HepG2 (cell line): Measurements from ENCODE around the gene SP9. TPM values are rescaled to one million over a fixed set of nuclear protein-coding genes. Genes with fewer than 3 reads are reported as not detected.

Source experiments
- ATAC-seq: fragments of 200-7000 bp; cut with Tn5 transposase; 3 replicates; pipeline ENCODE4 v1.9.1; 2020; ENCODE audit warnings: mild to moderate bottlenecking, moderate library complexity
- BruUV-seq: library from RNA; stranded (reverse); fragments of 400-500 nt; replicated peaks from 2 replicates; lab custom pipeline; 2021; lab: Mats Ljungman, UMichigan
- CTCF ChIA-PET: fragments of 300-600 bp; formaldehyde crosslinking; extraction: SDS; loops from one replicate; lab custom pipeline; 2021; ENCODE audit warnings: low total read pairs, inconsistent platforms, low intra/inter-chr PET ratio; lab: Yijun Ruan, JAX
- POLR2A ChIA-PET: fragments of 350-600 bp; sonication (Branson Sonifier 250); formaldehyde crosslinking; loops from one replicate; lab custom pipeline; 2020; ENCODE audit warnings: antibody characterized with exemption, inconsistent platforms; lab: Yijun Ruan, JAX
- DNase-seq: peaks from one replicate; pipeline ENCODE4 v3.0.0-alpha.2; 2015; ENCODE audit warnings: low spot score
- FAIRE-seq: peaks from 3 replicates; lab custom pipeline; 2011; peaks lifted over from hg19 to GRCh38; lab: Jason Lieb, UNC
- H2AFZ ChIP-seq: one replicate; pipeline ENCODE4 v1.6.1; 2011; ENCODE audit warnings: low read length, inconsistent platforms
- H3K27ac ChIP-seq: fragments of 300-600 bp; 3 replicates; pipeline ENCODE4 v1.8.0; 2011; ENCODE audit warnings: mixed run types, mild to moderate bottlenecking, mixed read lengths, low read length, inconsistent platforms; ENCODE audit not compliant: insufficient read depth; ENCODE audit errors: extremely low read length
- H3K27me3 ChIP-seq, 2 experiments: fragments of 200-600 bp in 1 of 2; 2 replicates in 1 of 2; 3 replicates in 1 of 2; pipeline versions ENCODE4 v1.6.0 to v1.8.0; 2011; ENCODE audit warnings: low read length in 2 of 2, mild to moderate bottlenecking in 2 of 2, moderate library complexity in 2 of 2, inconsistent platforms in 1 of 2; ENCODE audit not compliant: insufficient read depth in 2 of 2, control insufficient read depth in 1 of 2
- H3K36me3 ChIP-seq, 2 experiments: fragments of 200-600 bp in 1 of 2; replicated peaks in 1 of 2; 2 replicates in 1 of 2; 3 replicates in 1 of 2; pipeline versions ENCODE4 v1.5.1 to v1.8.0; 2011; ENCODE audit warnings: low read length in 2 of 2, inconsistent platforms in 1 of 2; ENCODE audit not compliant: insufficient read depth in 2 of 2, control insufficient read depth in 1 of 2
- H3K4me1 ChIP-seq: 2 replicates; pipeline ENCODE4 v1.5.1; 2012; ENCODE audit warnings: low read length, inconsistent platforms; ENCODE audit not compliant: insufficient read depth
- H3K4me2 ChIP-seq: 2 replicates; pipeline ENCODE4 v1.6.0; 2011; ENCODE audit warnings: low read depth, low read length, inconsistent platforms
- H3K4me3 ChIP-seq, 3 experiments: fragments of 200-600 bp in 1 of 3; sonication (generic), shearing (Covaris generic) in 1 of 3; replicated peaks in 1 of 3; 2 replicates each; pipeline ENCODE4 v1.5.1; 2011 to 2016; ENCODE audit warnings: low read length in 3 of 3, inconsistent platforms in 2 of 3, low read depth in 2 of 3, mild to moderate bottlenecking in 2 of 3, control low read depth in 1 of 3, mixed read lengths in 1 of 3; ENCODE audit not compliant: insufficient read depth in 1 of 3
- H3K79me2 ChIP-seq: one replicate; pipeline ENCODE4 v1.6.1; 2011; ENCODE audit warnings: low read length, inconsistent platforms; ENCODE audit not compliant: insufficient read depth
- H3K9ac ChIP-seq: 2 replicates; pipeline ENCODE4 v1.6.0; 2011; ENCODE audit warnings: mild to moderate bottlenecking, low read depth, low read length, inconsistent platforms; ENCODE audit not compliant: insufficient read depth
- H3K9me3 ChIP-seq: 2 replicates; pipeline ENCODE4 v1.5.1; 2012; ENCODE audit warnings: mild to moderate bottlenecking, low read length
- H4K20me1 ChIP-seq: 2 replicates; pipeline ENCODE4 v1.6.0; 2011; ENCODE audit warnings: inconsistent platforms, mild to moderate bottlenecking, low read length, moderate library complexity; ENCODE audit not compliant: insufficient read depth
- ARNT2 ChIP-seq: sonication (generic); formaldehyde crosslinking; IDR thresholded peaks from 2 replicates; pipeline ENCODE4 v1.8.0; 2022; ENCODE audit warnings: mild to moderate bottlenecking, low read depth, missing genetic modification reagents, moderate library complexity
- GPN1 ChIP-seq: sonication (generic); formaldehyde crosslinking; IDR thresholded peaks from 2 replicates; pipeline ENCODE4 v1.5.1; 2020; ENCODE audit warnings: missing genetic modification reagents, borderline replicate concordance
- HNRNPK ChIP-seq: fragments of 200-400 bp; formaldehyde crosslinking; IDR thresholded peaks from 2 replicates; pipeline ENCODE4 v1.6.1; 2018; ENCODE audit warnings: low read length, low read depth, moderate library complexity, mild to moderate bottlenecking; ENCODE audit not compliant: poor library complexity, severe bottlenecking
- KDM6A ChIP-seq: IDR thresholded peaks from 2 replicates; pipeline ENCODE4 v1.6.1; 2016; ENCODE audit warnings: low read depth
- NBN ChIP-seq: fragments of 450-650 bp; conservative IDR thresholded peaks from 2 replicates; pipeline ENCODE4 v1.6.1; 2017
- PRPF4 ChIP-seq: fragments of 200-400 bp; formaldehyde crosslinking; IDR thresholded peaks from 2 replicates; pipeline ENCODE4 v1.6.1; 2016; ENCODE audit warnings: low read length, low read depth; ENCODE audit not compliant: poor library complexity, severe bottlenecking
- SNAPC2 ChIP-seq: sonication (generic); formaldehyde crosslinking; IDR thresholded peaks from 2 replicates; pipeline ENCODE4 v1.8.1; 2022; ENCODE audit warnings: mild to moderate bottlenecking, missing genetic modification reagents
- TP53 ChIP-seq: sonication (generic); formaldehyde crosslinking; conservative IDR thresholded peaks from 2 replicates; pipeline ENCODE4 v1.4.0; 2020; ENCODE audit warnings: missing genetic modification reagents
- ZBTB42 ChIP-seq: sonication (generic); formaldehyde crosslinking; IDR thresholded peaks from 2 replicates; pipeline ENCODE4 v1.5.0; 2020; ENCODE audit warnings: mild to moderate bottlenecking, missing genetic modification reagents
- ZNF432 ChIP-seq: sonication (generic); formaldehyde crosslinking; IDR thresholded peaks from 2 replicates; pipeline ENCODE4 v1.5.0; 2020; ENCODE audit warnings: missing genetic modification reagents, mild to moderate bottlenecking, borderline replicate concordance
- ZNF549 ChIP-seq: sonication (generic); formaldehyde crosslinking; IDR thresholded peaks from 2 replicates; pipeline ENCODE4 v1.5.0; 2020; ENCODE audit warnings: missing genetic modification reagents
- ZNF766 ChIP-seq: sonication (generic); formaldehyde crosslinking; IDR thresholded peaks from 2 replicates; pipeline ENCODE4 v1.5.0; 2020; ENCODE audit warnings: missing genetic modification reagents, borderline replicate concordance
- WGBS: methylation state at CpG from one replicate; pipeline ENCODE4 v1.1.6; 2017; ENCODE audit warnings: low lambda C conversion rate; 5-methylcytosine and 5-hydroxymethylcytosine counted together
- in situ Hi-C: cut with HindIII; loops from 2 replicates; pipeline ENCODE4 v1.10.0; 2017; ENCODE audit warnings: low pct_unique_long_range_greater_than_20kb; ENCODE audit not compliant: extremely low pct_ligation_motif_present
- intact Hi-C: fragments of 100-400 bp; cut with micrococcal nuclease; formaldehyde crosslinking; loops from one replicate; pipeline ENCODE4 v1.10.0; 2022; ENCODE audit not compliant: unreplicated experiment
- polyA plus RNA-seq, 8 experiments: library from polyadenylated mRNA; depleted of rRNA in 3 of 8; stranded (reverse) in 7 of 8; unstranded in 1 of 8; fragments of >200 nt; fragmentation: Illumina TruSeq in 4 of 8; extraction: Trizol in 4 of 8; gene quantifications; 2 replicates each; pipeline versions ENCODE4 v1.2.1 to v1.2.3, GENCODE V29; 2011 to 2016; ENCODE audit warnings: low read depth in 4 of 8, missing spikeins in 1 of 8, mixed read lengths in 1 of 8; ENCODE audit not compliant: insufficient read depth in 1 of 8
- total RNA-seq, 5 experiments: library from RNA; depleted of rRNA; stranded (reverse); fragments of >200 nt; fragmentation: Illumina TruSeq; extraction: Trizol; gene quantifications; 2 replicates each; pipeline ENCODE4 v1.2.3, GENCODE V29; 2016; ENCODE audit warnings: low read depth in 1 of 5
- TF ChIP-seq, protein P1 (sequence below): sonication (generic); formaldehyde crosslinking; IDR thresholded peaks from 2 replicates; pipeline ENCODE4 v1.9.0; 2022; ENCODE audit warnings: missing genetic modification reagents, mild to moderate bottlenecking, borderline replicate concordance
- TF ChIP-seq, protein P2 (sequence below): IDR thresholded peaks from 2 replicates; pipeline ENCODE4 v1.6.1; 2016

The SP9 gene
- total and polyA plus RNA-seq, 2 of the 13 experiments (the other 11 are each of a cell fraction or from before 2014, with no cell fraction given) = not detected

GRCh38 chr2:174286172-174286571, 48.6 kb upstream of the SP9 start:
- in situ Hi-C loops = no loop called here
- intact Hi-C loops = no loop called here

More at GRCh38 chr2:174286172-174286571, 48.6 kb upstream of the SP9 start:
- peaks cover 0 to 36% of the 10 kb centered on the region in 2 experiments; a peak in 3 of 5 replicates for H3K27me3 ChIP-seq
- H3K36me3 ChIP-seq = no peaks in the 10 kb centered on the region
- H3K27ac ChIP-seq = no peak overlapping the region
- no peaks in the 10 kb centered on the region for H3K79me2 ChIP-seq
- ChIA-PET CTCF (no interaction called here), POLR2A (no interaction called here)
- 97% methylated on average over 2 of the region's 2 CpGs for WGBS
- no TSS peak for BruUV-seq
- H3K9me3 ChIP-seq = no peaks in the 10 kb centered on the region
- no peaks in the 10 kb centered on the region for H4K20me1 ChIP-seq
- no peak for ATAC-seq
- H3K4me1 ChIP-seq = no peaks in the 10 kb centered on the region
- no peak for TF ChIP-seq ARNT2 (CRISPR knock-in tag)
- no peak for TF ChIP-seq SNAPC2 (CRISPR knock-in tag)
- no peak for TF ChIP-seq ZNF549 (CRISPR knock-in tag)
- TF ChIP-seq ZBTB42 (CRISPR knock-in tag) = no peak
- TF ChIP-seq NBN = no peak
- TF ChIP-seq GPN1 (CRISPR knock-in tag) = no peak
- no peak for TF ChIP-seq TP53 (CRISPR knock-in tag)
- TF ChIP-seq KDM6A (CRISPR knock-in tag) = no peak
- no peak for TF ChIP-seq HNRNPK
- TF ChIP-seq, protein P1, sequence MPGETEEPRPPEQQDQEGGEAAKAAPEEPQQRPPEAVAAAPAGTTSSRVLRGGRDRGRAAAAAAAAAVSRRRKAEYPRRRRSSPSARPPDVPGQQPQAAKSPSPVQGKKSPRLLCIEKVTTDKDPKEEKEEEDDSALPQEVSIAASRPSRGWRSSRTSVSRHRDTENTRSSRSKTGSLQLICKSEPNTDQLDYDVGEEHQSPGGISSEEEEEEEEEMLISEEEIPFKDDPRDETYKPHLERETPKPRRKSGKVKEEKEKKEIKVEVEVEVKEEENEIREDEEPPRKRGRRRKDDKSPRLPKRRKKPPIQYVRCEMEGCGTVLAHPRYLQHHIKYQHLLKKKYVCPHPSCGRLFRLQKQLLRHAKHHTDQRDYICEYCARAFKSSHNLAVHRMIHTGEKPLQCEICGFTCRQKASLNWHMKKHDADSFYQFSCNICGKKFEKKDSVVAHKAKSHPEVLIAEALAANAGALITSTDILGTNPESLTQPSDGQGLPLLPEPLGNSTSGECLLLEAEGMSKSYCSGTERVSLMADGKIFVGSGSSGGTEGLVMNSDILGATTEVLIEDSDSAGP (CRISPR knock-in tag) = no peak
- TF ChIP-seq, protein P2, sequence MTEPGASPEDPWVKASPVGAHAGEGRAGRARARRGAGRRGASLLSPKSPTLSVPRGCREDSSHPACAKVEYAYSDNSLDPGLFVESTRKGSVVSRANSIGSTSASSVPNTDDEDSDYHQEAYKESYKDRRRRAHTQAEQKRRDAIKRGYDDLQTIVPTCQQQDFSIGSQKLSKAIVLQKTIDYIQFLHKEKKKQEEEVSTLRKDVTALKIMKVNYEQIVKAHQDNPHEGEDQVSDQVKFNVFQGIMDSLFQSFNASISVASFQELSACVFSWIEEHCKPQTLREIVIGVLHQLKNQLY (CRISPR knock-in tag) = no peak
- TF ChIP-seq ZNF766 (CRISPR knock-in tag) = no peak
- TF ChIP-seq PRPF4 = no peak
- no peak for TF ChIP-seq ZNF432 (CRISPR knock-in tag)
- no peak overlapping the region for H3K9ac ChIP-seq
- no peak for FAIRE-seq
- no peak overlapping the region for H3K4me3 ChIP-seq
- H2AFZ ChIP-seq = no peak overlapping the region
- DNase-seq = no peak
- H3K4me2 ChIP-seq = no peak overlapping the region
